Caco-2 (cell line): ENCODE results near the gene FGD1. TPM values are rescaled to one million over a fixed set of nuclear protein-coding genes. Genes with fewer than 3 reads are reported as not detected.
A peak's percentile ranks its signal among the peaks of the same experiment; 100 is the strongest.

Source experiments
- BruUV-seq: library from RNA; stranded (reverse); fragments of 400-500 nt; replicated peaks from 2 replicates; lab custom pipeline; 2021; lab: Mats Ljungman, UMichigan
- CTCF ChIA-PET: fragments of 300-600 bp; sonication (Branson Sonifier 250); formaldehyde crosslinking; loops from one replicate; lab custom pipeline; 2022; ENCODE audit warnings: antibody characterized with exemption; lab: Charles Lee
- POLR2A ChIA-PET: fragments of 300-600 bp; sonication (Branson Sonifier 250); formaldehyde crosslinking; loops from one replicate; lab custom pipeline; 2022; ENCODE audit warnings: antibody characterized with exemption; lab: Charles Lee
- DNase-seq, 2 experiments: peaks; one replicate each; pipeline versions ENCODE4 v3.0.0 to v3.0.0-alpha.2; 2020 to 2022
- H3K27me3 ChIP-seq: replicated peaks from 2 replicates; pipeline ENCODE4 v1.6.0; 2011; ENCODE audit warnings: low read length; ENCODE audit not compliant: control insufficient read depth, insufficient read depth
- H3K36me3 ChIP-seq: 2 replicates; pipeline ENCODE4 v1.5.1; 2011; ENCODE audit warnings: low read length; ENCODE audit not compliant: control insufficient read depth, insufficient read depth
- H3K4me1 ChIP-seq: fragments of 250-450 bp; sonication (Bioruptor Pico); 2 replicates; pipeline ENCODE4 v1.5.1; 2020; ENCODE audit warnings: mild to moderate bottlenecking
- H3K4me3 ChIP-seq: 2 replicates; pipeline ENCODE4 v1.5.1; 2011; ENCODE audit warnings: low read depth, mild to moderate bottlenecking, control low read depth, low read length
- H3K9me3 ChIP-seq: fragments of 250-450 bp; sonication (Bioruptor Pico); 2 replicates; pipeline ENCODE4 v1.5.1; 2020; ENCODE audit warnings: mild to moderate bottlenecking, moderate library complexity
- H3K27ac Mint-ChIP-seq: one replicate; pipeline ENCODE4 v1.8.0; 2022; ENCODE audit warnings: mixed read lengths; ENCODE audit not compliant: unreplicated experiment
- H3K27me3 Mint-ChIP-seq: one replicate; pipeline ENCODE4 v1.8.0; 2022; ENCODE audit warnings: mixed read lengths; ENCODE audit not compliant: insufficient read depth, unreplicated experiment
- H3K36me3 Mint-ChIP-seq: one replicate; pipeline ENCODE4 v1.8.0; 2022; ENCODE audit warnings: mild to moderate bottlenecking, mixed read lengths; ENCODE audit not compliant: insufficient read depth, unreplicated experiment
- H3K4me1 Mint-ChIP-seq: one replicate; pipeline ENCODE4 v1.8.0; 2022; ENCODE audit warnings: low read depth, mixed read lengths; ENCODE audit not compliant: unreplicated experiment
- H3K4me3 Mint-ChIP-seq: one replicate; pipeline ENCODE4 v1.8.0; 2022; ENCODE audit warnings: mild to moderate bottlenecking, moderate library complexity, mixed read lengths; ENCODE audit not compliant: unreplicated experiment
- H3K9me3 Mint-ChIP-seq: one replicate; pipeline ENCODE4 v1.8.0; 2022; ENCODE audit warnings: mixed read lengths; ENCODE audit not compliant: unreplicated experiment
- CTCF ChIP-seq, 2 experiments: fragments of 200-600 bp in 1 of 2; IDR thresholded peaks; 1 replicate in 1 of 2; 2 replicates in 1 of 2; pipeline versions ENCODE4 v1.5.1 to v1.8.0; 2011 to 2022; ENCODE audit warnings: antibody characterized with exemption in 1 of 2, control low read depth in 1 of 2, inconsistent platforms in 1 of 2, low read depth in 1 of 2, low read length in 1 of 2, mild to moderate bottlenecking in 1 of 2, moderate library complexity in 1 of 2; ENCODE audit not compliant: insufficient read depth in 1 of 2, severe bottlenecking in 1 of 2, unreplicated experiment in 1 of 2
- intact Hi-C: fragments of 100-400 bp; cut with micrococcal nuclease; formaldehyde crosslinking; loops from one replicate; pipeline ENCODE4 v1.10.0; 2022; ENCODE audit not compliant: unreplicated experiment
- total RNA-seq: library from RNA; stranded (reverse); gene quantifications from 2 replicates; pipeline ENCODE4 v1.2.3, GENCODE V29; 2022

Gene FGD1
- total RNA-seq, 1 experiment from 2014 or later: 4.2 TPM

DNA sequence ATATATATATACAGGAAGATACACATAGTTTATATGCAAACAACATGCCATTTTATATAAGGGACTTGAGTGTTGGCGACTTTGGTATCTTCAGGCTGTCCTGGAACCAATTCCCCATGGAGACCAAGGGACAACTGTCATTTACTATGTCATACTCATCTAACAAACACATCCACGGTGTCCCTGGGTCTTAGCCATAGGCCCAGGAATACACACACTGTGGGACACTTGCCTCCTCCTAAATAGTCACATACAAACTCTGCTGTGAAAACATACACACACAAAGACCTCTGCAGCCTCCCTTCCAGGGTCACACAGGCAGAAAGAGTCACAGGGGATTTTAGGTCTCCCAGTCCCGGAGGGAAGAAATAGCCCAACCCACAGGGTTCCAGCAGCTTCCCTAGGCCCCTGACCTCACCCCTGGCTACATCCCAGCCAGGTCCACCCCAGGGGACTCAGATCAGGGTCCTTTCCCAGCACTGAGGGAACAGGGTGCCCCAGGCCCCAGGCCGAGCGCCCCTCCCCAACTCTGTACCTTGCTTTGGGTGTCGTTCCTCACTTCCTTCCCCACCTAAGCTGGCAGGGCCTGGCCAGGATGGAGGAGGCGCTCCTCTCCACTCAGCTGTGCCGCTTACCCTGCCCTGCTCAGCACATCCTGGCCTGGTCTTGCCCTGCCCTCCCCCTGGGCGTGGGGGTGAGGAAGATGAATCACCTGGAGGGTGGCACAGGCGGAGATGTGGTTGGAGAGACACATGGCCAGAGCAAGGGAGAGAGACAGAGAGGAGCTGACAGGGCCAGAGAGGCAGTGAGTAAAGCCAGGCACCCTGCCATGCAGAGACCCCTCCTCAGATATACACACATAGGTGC lies 21.8 kb downstream of the FGD1 start:
- no peaks in the 10 kb centered on the region for H3K9me3 Mint-ChIP-seq
- no peak for TF ChIP-seq CTCF (IDR thresholded peaks at IDR 0.05; ENCODE audit: insufficient read depth in 1 of 2, low read depth in 1 of 2, low read length in 1 of 2, severe bottlenecking in 1 of 2, unreplicated experiment in 1 of 2)
- POLR2A ChIA-PET: no interaction called here
- no peaks in the 10 kb centered on the region for H3K36me3 Mint-ChIP-seq
- H3K27me3 Mint-ChIP-seq: no peaks in the 10 kb centered on the region
- CTCF ChIA-PET: no interaction called here
- Histone ChIP-seq H3K27me3 (no peaks in the 10 kb centered on the region), H3K36me3 (no peaks in the 10 kb centered on the region), H3K9me3 (no peaks in the 10 kb centered on the region), H3K4me1 (peaks cover 2% of the 10 kb centered on the region; the same call in 1 of the 2 replicates), H3K4me3 (no peak overlapping the region)
- no TSS peak for BruUV-seq
- no peak for DNase-seq
- no peaks in the 10 kb centered on the region for H3K4me1 Mint-ChIP-seq
- no peak overlapping the region for H3K27ac Mint-ChIP-seq
- no peak overlapping the region for H3K4me3 Mint-ChIP-seq
- intact Hi-C loops: no loop called here

- Mint-ChIP-seq H3K36me3 (no peaks in the 10 kb centered on the region), H3K27ac (no peak overlapping the region), H3K4me1 (no peaks in the 10 kb centered on the region), H3K9me3 (no peaks in the 10 kb centered on the region), H3K4me3 (no peak overlapping the region), H3K27me3 (no peaks in the 10 kb centered on the region)
- Histone ChIP-seq H3K4me1 (no peaks in the 10 kb centered on the region), H3K36me3 (no peaks in the 10 kb centered on the region), H3K4me3 (no peak overlapping the region), H3K9me3 (no peaks in the 10 kb centered on the region), H3K27me3 (no peaks in the 10 kb centered on the region)
- no peak for DNase-seq
- TF ChIP-seq CTCF (IDR thresholded peaks at IDR 0.05; ENCODE audit: insufficient read depth in 1 of 2, low read depth in 1 of 2, low read length in 1 of 2, severe bottlenecking in 1 of 2, unreplicated experiment in 1 of 2): no peak
- no TSS peak for BruUV-seq
- ChIA-PET POLR2A (interaction anchor here (0.8 kb wide), 1 partner anchor 60 kb away, joined by 6 read pairs; the partner anchor contains the start of gene GNL3L), CTCF (no interaction called here)
- intact Hi-C loops: no loop called here
These were observed 25.8 kb downstream of the FGD1 start for GRCh38 chrX:54470054-54470760.

DNA sequence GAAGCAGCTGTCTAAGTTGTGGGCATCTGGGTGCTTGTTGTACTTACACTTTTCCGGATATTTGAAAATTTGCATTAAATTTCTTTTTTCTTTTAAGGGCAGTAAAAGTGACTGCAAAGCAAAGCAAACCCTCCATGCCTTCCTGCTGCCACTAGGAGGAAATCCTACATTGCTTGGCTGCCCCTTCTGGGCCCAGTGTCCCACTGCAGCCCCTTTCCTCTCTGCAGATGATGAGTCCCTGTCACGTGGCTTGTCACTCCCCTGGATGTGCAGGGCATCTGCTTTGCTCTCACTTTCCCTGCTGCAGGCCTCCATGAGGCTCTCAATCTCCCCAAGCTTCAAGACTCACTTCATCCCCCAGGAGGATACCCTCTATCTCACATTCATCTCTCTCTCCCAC lies 43.1 kb downstream of the FGD1 start:
- no peaks in the 10 kb centered on the region for H3K9me3 ChIP-seq
- Mint-ChIP-seq H3K4me1 (no peaks in the 10 kb centered on the region), H3K36me3 (peaks cover 6% of the 10 kb centered on the region), H3K27me3 (no peaks in the 10 kb centered on the region), H3K4me3 (no peak overlapping the region), H3K27ac (no peak overlapping the region), H3K9me3 (no peaks in the 10 kb centered on the region)
- no peak overlapping the region for H3K4me3 ChIP-seq
- H3K27me3 ChIP-seq: no peaks in the 10 kb centered on the region
- TF ChIP-seq CTCF (IDR thresholded peaks at IDR 0.05; ENCODE audit: insufficient read depth in 1 of 2, low read depth in 1 of 2, low read length in 1 of 2, severe bottlenecking in 1 of 2, unreplicated experiment in 1 of 2): peak; percentile 24 to 44
- peak; percentile 28 to 36 for DNase-seq
- no peaks in the 10 kb centered on the region for H3K4me1 ChIP-seq
- no TSS peak for BruUV-seq
- ChIA-PET POLR2A (no interaction called here), CTCF (no interaction called here)
- intact Hi-C loops: no loop called here
- no peaks in the 10 kb centered on the region for H3K36me3 ChIP-seq
